Thymus (tissue), 11 donors: ENCODE measurements around the gene CA10. TPM values are rescaled to one million over a fixed set of nuclear protein-coding genes. Genes with fewer than 3 reads are reported as not detected.

Experiments
- DNase-seq, 9 donors: peaks; one replicate each; pipeline ENCODE4 v3.0.0-alpha.2; 2013; ENCODE audit warnings: low spot score in 9 of 9, low read depth in 6 of 9, missing footprints in 1 of 9
- H3K27ac ChIP-seq, 2 donors: one replicate each; pipeline ENCODE4 v1.5.1; 2013; ENCODE audit warnings: control low read depth in 1 of 2, low read depth in 1 of 2, low read length in 1 of 2, mild to moderate bottlenecking in 1 of 2, moderate library complexity in 1 of 2
- H3K27me3 ChIP-seq, 2 donors: one replicate each; pipeline ENCODE4 v1.5.1; 2013; ENCODE audit warnings: low read length in 1 of 2; ENCODE audit not compliant: control insufficient read depth in 2 of 2, insufficient read depth in 1 of 2
- H3K36me3 ChIP-seq, 2 donors: one replicate each; pipeline ENCODE4 v1.5.1; 2013; ENCODE audit warnings: low read length in 1 of 2, mild to moderate bottlenecking in 1 of 2, moderate library complexity in 1 of 2; ENCODE audit not compliant: control insufficient read depth in 2 of 2, insufficient read depth in 2 of 2
- H3K4me1 ChIP-seq, 2 donors: one replicate each; pipeline ENCODE4 v1.5.1; 2013; ENCODE audit warnings: low read length in 2 of 2; ENCODE audit not compliant: control insufficient read depth in 2 of 2, insufficient read depth in 2 of 2
- H3K4me3 ChIP-seq, 2 donors: one replicate each; pipeline ENCODE4 v1.5.1; 2013; ENCODE audit warnings: low read length in 2 of 2, control low read depth in 1 of 2, mild to moderate bottlenecking in 1 of 2
- H3K9me3 ChIP-seq, 2 donors: one replicate each; pipeline ENCODE4 v1.5.1; 2013; ENCODE audit warnings: low read length in 1 of 2, mild to moderate bottlenecking in 1 of 2; ENCODE audit not compliant: control insufficient read depth in 2 of 2, insufficient read depth in 1 of 2
- WGBS: extraction: QIAGEN DNeasy Blood & Tissue Kit; methylation state at CpG from one replicate; pipeline ENCODE4 v1.1.7; 2013; 5-methylcytosine and 5-hydroxymethylcytosine counted together
- polyA plus RNA-seq: library from polyadenylated mRNA; stranded (reverse); fragments of 200-250 nt; gene quantifications from one replicate; pipeline ENCODE4 v1.2.3, GENCODE V29; 2013
- total RNA-seq: library from RNA; stranded (reverse); fragments of 120-200 nt; gene quantifications from one replicate; pipeline ENCODE4 v1.2.4, GENCODE V29; 2013
- donor health status: healthy.

Gene CA10
- total and polyA plus RNA-seq, 2 donors = 0.25 to 0.61 TPM

DNA sequence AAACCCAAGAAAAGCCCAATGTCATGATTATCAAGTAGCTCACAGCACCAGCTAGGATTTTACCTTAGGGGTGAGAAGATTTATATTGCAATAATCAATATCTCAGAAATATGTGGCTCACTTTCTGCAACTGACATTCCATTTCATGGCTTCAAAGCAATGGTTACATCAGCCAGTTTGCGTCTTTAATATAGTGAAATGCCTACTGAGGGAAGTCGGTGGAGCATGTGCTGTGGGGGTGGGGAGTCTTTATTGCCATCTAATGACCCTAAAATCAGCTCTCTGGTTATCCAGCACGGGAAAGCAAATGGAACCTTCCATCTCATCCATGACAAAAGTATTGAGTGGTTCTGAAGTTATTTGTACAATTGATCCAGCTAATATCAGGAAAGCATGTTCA, 395.5 kb downstream of the CA10 start:
- Histone ChIP-seq H3K4me3 (no peak overlapping the region), H3K27ac (no peak overlapping the region), H3K4me1 (no peaks in the 10 kb centered on the region), H3K36me3 (no peaks in the 10 kb centered on the region), H3K27me3 (no peaks in the 10 kb centered on the region), H3K9me3 (no peaks in the 10 kb centered on the region)
- no peak for DNase-seq
- 69% methylated on average over 3 of the region's 3 CpGs for WGBS

DNA sequence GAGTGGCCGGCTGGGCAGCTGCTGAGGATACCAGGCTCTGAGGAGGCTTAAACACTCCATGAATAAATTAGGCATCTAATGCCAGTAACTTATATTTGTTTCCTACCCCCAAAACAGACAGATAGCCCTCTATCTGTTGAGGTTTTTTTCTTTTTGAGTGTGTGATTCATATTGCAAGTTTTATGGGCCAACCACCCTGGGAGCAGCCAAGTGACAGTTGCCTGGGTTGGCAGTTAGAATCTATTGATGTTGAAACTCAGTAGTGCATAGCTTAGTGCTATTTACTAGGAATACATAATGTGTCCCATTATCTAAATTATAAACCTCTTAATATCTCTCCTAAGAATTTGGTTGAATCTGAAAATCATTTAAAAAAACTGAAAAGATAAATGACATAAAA, 397.4 kb downstream of the CA10 start:
- H3K27me3 ChIP-seq = no peaks in the 10 kb centered on the region
- H3K4me1 ChIP-seq = no peaks in the 10 kb centered on the region
- no peak overlapping the region for H3K27ac ChIP-seq
- 87% methylated on average over 1 of the region's 1 CpG for WGBS
- H3K4me3 ChIP-seq = no peak overlapping the region
- no peak for DNase-seq
- H3K9me3 ChIP-seq = no peaks in the 10 kb centered on the region
- H3K36me3 ChIP-seq = no peaks in the 10 kb centered on the region

DNA sequence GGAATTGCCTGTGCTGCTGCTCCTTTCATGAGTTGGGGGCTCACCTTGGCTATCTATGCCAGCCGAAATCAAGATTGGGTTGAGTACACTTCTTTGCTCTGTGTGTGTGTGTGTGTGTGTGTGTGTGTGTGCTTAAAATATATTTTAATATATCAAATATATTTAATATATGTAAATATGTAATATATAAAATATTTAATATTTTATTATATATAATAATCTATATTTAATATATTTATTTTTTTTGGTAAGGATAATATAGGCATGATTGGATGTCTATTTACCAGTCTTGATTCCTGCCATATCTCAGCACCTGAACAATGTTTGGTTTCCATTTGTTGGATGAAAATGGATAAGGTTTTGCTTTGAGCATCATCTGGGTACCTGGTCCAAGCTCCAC, 399.3 kb downstream of the CA10 start:
- Histone ChIP-seq H3K36me3 (no peaks in the 10 kb centered on the region), H3K4me3 (no peak overlapping the region), H3K9me3 (no peaks in the 10 kb centered on the region), H3K4me1 (no peaks in the 10 kb centered on the region), H3K27me3 (no peaks in the 10 kb centered on the region), H3K27ac (no peak overlapping the region)
- no peak for DNase-seq
- 95% methylated on average over 1 of the region's 1 CpG for WGBS

DNA sequence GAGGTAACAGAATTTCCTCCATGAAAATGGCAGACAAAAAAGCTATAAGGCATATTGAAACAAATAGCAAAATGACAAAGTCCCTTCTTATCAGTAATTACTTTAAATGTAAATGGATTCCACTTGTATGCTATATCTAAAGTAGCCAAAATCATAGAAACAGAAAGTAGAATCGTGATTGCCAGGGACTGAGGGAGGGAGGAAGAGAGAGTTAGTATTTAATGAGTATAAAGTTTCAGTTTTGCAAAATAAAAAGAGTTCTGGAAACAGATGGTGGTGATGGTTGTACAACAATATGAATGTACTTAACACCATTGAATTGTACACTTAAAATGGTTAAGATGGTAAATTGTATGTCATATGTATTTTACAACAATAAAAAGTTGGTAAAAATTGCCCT, 407.4 kb downstream of the CA10 start:
- no peak overlapping the region for H3K27ac ChIP-seq
- H3K36me3 ChIP-seq = no peaks in the 10 kb centered on the region
- H3K27me3 ChIP-seq = no peaks in the 10 kb centered on the region
- no peak for DNase-seq
- H3K4me1 ChIP-seq = no peaks in the 10 kb centered on the region
- no peak overlapping the region for H3K4me3 ChIP-seq
- no peaks in the 10 kb centered on the region for H3K9me3 ChIP-seq
- WGBS = 80% methylated on average over 1 of the region's 1 CpG

DNA sequence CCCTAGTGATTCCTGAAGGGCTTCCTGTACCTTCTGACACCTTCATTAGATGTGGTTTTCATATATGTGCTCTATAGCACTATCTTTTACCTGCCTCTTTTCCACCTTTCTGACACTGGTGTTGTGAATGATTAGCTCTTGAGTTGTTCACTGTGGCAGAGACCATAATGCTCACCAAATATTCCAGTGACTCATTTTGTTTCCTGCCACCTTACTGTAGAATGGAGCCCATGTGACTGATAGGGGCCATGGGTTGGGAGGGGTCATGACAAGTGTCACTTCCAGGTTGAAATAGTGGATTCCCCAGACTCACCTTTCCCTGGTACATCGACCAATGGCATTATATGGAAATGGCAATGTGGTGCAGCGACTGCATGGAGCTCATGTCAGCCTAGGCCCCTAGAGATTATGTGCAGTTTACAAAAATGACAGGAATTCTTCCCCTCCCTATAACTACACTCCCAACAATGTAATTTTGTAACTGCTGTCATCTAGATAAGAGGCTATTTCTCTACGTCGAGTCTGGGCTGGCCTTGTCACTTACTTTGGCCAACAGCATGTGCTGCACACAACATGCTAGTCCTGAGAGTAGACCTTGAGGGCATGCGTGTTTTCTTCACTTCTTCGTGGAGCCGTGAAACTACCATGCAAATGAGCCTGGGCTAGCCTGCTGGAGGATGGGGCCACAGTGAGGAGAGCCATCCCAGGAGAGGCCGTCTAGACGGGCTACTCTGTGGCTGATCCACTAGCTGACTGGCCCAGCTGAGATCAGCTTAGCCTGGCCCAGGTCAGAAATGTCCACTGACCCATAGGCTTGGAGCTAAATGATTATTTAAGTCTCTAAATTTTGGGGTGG, 409.5 kb downstream of the CA10 start:
- DNase-seq = no peak
- no peaks in the 10 kb centered on the region for H3K36me3 ChIP-seq
- H3K9me3 ChIP-seq = no peaks in the 10 kb centered on the region
- H3K27me3 ChIP-seq = no peaks in the 10 kb centered on the region
- H3K27ac ChIP-seq = no peak overlapping the region
- no peaks in the 10 kb centered on the region for H3K4me1 ChIP-seq
- H3K4me3 ChIP-seq = no peak overlapping the region
- WGBS = 86% methylated on average over 9 of the region's 9 CpGs

DNA sequence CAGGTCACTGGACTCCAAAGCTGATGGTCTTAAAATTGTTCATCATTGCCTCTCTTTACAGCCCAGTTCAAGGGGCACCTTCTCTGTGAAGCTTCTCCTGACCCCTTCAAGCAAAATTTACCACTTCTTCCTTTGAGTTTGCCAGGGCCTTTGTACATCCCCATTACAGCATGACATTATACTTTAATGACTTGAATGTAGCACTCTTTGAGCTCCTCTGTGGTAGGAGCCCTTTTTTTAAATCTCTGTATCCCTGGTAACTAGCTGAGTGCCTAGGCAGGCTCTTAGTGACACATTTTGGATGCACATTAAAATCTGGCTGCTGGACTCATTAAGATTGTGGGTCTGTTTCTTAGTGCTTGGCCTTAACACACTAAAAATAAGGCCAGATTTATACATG, 412.1 kb downstream of the CA10 start:
- no peak for DNase-seq
- no peaks in the 10 kb centered on the region for H3K4me1 ChIP-seq
- no peaks in the 10 kb centered on the region for H3K9me3 ChIP-seq
- no peaks in the 10 kb centered on the region for H3K36me3 ChIP-seq
- H3K4me3 ChIP-seq = no peak overlapping the region
- no peak overlapping the region for H3K27ac ChIP-seq
- H3K27me3 ChIP-seq = no peaks in the 10 kb centered on the region

DNA sequence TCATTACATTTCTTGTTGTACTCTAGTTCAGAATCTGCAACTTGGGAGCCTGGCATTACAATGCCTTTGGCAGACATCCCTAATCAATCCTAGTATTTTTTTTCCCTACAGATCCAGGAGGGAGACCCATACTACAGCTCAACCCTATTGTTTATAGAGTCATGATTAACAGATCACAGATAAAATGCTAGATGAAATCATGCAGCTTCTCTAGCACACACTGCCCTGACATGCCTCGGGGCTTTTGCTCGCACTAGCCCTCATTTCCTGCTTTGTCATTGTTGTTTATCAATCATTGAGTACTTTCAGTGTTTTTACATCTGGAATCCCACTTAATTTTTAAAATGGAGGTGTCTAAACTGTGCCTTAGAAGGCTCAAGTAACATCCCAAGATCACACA, 412.5 kb downstream of the CA10 start:
- Histone ChIP-seq H3K4me3 (no peak overlapping the region), H3K36me3 (no peaks in the 10 kb centered on the region), H3K4me1 (no peaks in the 10 kb centered on the region), H3K27ac (no peak overlapping the region), H3K9me3 (no peaks in the 10 kb centered on the region), H3K27me3 (no peaks in the 10 kb centered on the region)
- 49% methylated on average over 2 of the region's 2 CpGs for WGBS
- no peak for DNase-seq

DNA sequence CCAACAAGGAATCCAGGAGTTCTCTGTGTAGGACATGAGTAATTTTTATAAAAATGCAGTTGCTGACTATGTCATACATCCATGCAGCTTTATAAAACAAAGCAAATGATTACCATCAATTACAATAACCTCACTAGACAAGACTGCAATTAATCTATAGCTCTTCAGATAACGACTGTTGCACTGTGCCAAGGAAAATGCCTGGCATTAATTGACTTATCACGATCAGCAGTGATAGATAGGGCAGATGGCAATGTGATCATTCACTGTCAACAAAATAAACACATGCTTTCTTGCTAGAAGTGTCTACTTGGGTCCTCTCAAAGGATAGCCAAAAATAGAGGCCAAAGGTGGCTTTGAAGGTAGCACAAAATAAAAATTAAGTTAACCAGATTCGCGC, 415.0 kb downstream of the CA10 start:
- H3K27me3 ChIP-seq = no peaks in the 10 kb centered on the region
- no peak overlapping the region for H3K4me3 ChIP-seq
- H3K9me3 ChIP-seq = no peaks in the 10 kb centered on the region
- no peaks in the 10 kb centered on the region for H3K4me1 ChIP-seq
- WGBS = 93% methylated on average over 4 of the region's 4 CpGs
- H3K36me3 ChIP-seq = no peaks in the 10 kb centered on the region
- DNase-seq = no peak
- H3K27ac ChIP-seq = no peak overlapping the region

DNA sequence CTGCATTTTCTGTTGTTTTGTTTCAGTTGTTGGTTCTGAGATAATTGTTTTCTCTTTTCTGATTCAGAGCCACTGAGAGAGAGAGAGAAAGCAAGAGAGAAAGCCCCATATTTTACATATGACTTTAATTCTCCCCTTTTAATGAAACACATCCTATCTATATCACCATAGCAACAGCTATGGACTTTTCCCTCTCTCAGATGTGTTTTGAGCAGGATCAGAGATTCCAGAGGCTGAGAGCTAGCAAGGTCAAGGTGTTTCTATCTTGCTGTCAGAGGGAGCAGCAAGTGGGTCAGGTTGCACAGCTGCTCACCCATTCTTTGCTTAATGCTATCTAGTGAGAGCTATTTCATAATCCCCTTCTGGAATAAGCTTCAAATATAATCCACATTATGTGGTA, 415.9 kb downstream of the CA10 start:
- Histone ChIP-seq H3K27ac (no peak overlapping the region), H3K27me3 (no peaks in the 10 kb centered on the region), H3K4me1 (no peaks in the 10 kb centered on the region), H3K4me3 (no peak overlapping the region), H3K9me3 (no peaks in the 10 kb centered on the region), H3K36me3 (no peaks in the 10 kb centered on the region)
- DNase-seq = no peak
